Stomach (tissue), 4 donors: ENCODE results near the gene L3MBTL4.

Experiments used
- EP300 ChIP-seq: sonication (generic); formaldehyde crosslinking; IDR thresholded peaks from one replicate; pipeline ENCODE4 v1.6.1; 2017; ENCODE audit warnings: antibody characterized with exemption
- POLR2A ChIP-seq, 4 donors: fragments of 450-650 bp; IDR thresholded peaks; one replicate each; pipeline ENCODE4 v1.6.1; 2016; ENCODE audit warnings: antibody characterized with exemption in 4 of 4, control low read depth in 2 of 4, mild to moderate bottlenecking in 1 of 4, moderate library complexity in 1 of 4
- POLR2AphosphoS5 ChIP-seq, 3 donors: sonication (generic); formaldehyde crosslinking; IDR thresholded peaks; one replicate each; pipeline ENCODE4 v1.6.1; 2016; ENCODE audit warnings: antibody characterized with exemption in 3 of 3
- TF ChIP-seq, protein P1 (sequence below), 7 experiments: fragments of 450-650 bp in 4 of 7; fragments of 200-600 bp in 3 of 7; sonication (generic) in 3 of 7; IDR thresholded peaks; one replicate each; pipeline ENCODE4 v1.5.1; 2016 to 2019; ENCODE audit warnings: antibody characterized with exemption in 7 of 7, control low read depth in 2 of 7, mild to moderate bottlenecking in 1 of 7

DNA sequence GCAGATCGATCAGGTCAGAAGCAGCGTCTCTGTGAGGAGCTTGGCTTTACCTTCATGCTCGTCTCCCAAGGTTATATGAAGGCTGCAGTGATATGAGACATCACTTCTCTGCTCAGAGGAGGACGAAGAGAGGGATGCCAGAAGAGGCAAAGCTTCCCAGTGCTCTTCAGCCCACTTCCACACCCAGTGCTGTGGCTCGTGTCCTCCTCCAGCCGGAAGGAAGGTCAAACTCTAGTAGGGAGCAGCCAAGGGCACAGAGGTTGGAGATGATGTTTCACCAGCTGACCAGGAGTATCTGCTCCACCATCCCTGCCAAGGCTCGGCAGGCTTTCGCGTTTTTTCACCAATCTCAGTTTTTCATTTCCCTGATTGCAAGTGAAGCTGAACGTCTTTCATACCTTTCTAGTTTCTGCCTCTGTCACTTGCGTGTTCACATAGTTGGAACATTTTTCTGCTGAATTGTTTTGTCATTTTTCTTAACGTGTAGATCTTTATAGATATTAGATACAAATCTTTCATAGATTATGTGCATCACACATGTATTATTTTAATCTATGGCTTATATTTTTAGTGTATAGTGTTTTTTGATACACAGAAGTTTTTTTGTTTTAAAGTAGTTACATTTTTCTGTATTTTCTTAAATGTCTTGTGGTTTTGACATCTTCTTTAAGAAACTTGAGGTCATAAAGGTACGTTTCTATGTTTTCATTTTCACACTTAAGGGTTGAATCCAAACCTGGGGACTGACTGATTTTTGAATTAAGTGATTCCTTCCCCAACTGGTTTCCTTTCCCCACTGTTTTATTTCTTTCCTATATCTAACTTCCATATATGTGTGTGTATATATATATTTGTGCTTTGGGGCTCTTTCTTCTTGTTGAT is 23.5 kb upstream of the L3MBTL4 start:
- TF ChIP-seq, protein P1, sequence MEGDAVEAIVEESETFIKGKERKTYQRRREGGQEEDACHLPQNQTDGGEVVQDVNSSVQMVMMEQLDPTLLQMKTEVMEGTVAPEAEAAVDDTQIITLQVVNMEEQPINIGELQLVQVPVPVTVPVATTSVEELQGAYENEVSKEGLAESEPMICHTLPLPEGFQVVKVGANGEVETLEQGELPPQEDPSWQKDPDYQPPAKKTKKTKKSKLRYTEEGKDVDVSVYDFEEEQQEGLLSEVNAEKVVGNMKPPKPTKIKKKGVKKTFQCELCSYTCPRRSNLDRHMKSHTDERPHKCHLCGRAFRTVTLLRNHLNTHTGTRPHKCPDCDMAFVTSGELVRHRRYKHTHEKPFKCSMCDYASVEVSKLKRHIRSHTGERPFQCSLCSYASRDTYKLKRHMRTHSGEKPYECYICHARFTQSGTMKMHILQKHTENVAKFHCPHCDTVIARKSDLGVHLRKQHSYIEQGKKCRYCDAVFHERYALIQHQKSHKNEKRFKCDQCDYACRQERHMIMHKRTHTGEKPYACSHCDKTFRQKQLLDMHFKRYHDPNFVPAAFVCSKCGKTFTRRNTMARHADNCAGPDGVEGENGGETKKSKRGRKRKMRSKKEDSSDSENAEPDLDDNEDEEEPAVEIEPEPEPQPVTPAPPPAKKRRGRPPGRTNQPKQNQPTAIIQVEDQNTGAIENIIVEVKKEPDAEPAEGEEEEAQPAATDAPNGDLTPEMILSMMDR (IDR thresholded peaks at IDR 0.05) = no peak
- TF ChIP-seq POLR2A (IDR thresholded peaks at IDR 0.05) (no peak), EP300 (no peak), POLR2AphosphoS5 (IDR thresholded peaks at IDR 0.05) (no peak)
